Neuronal stem cell (in vitro differentiated cells): Measurements from ENCODE around the gene C10orf67.
A peak's percentile ranks its signal among the peaks of the same experiment; 100 is the strongest.

Experiments used
- DNase-seq: peaks from one replicate; pipeline ENCODE4 v3.0.0-alpha.2; 2013; ENCODE audit warnings: low spot score
- H2AFZ ChIP-seq: one replicate; pipeline ENCODE4 v1.6.1; 2013; ENCODE audit warnings: mild to moderate bottlenecking, low read length, inconsistent platforms
- H2AK5ac ChIP-seq: 2 replicates; pipeline ENCODE4 v1.6.1; 2013; ENCODE audit warnings: low read depth, mild to moderate bottlenecking, inconsistent platforms, low read length, moderate library complexity, mixed read lengths
- H2BK120ac ChIP-seq: 2 replicates; pipeline ENCODE4 v1.6.1; 2013; ENCODE audit warnings: low read depth, mild to moderate bottlenecking, inconsistent platforms, low read length, moderate library complexity, mixed read lengths
- H2BK12ac ChIP-seq: one replicate; pipeline ENCODE4 v1.6.1; 2013; ENCODE audit warnings: low read length, inconsistent platforms
- H2BK15ac ChIP-seq: 2 replicates; pipeline ENCODE4 v1.6.1; 2013; ENCODE audit warnings: mild to moderate bottlenecking, low read length, inconsistent platforms, mixed read lengths
- H2BK5ac ChIP-seq: one replicate; pipeline ENCODE4 v1.6.1; 2013; ENCODE audit warnings: inconsistent platforms, mild to moderate bottlenecking, low read length, moderate library complexity
- H3K14ac ChIP-seq: one replicate; pipeline ENCODE4 v1.6.1; 2013; ENCODE audit warnings: low read length, inconsistent platforms
- H3K18ac ChIP-seq: 2 replicates; pipeline ENCODE4 v1.6.1; 2013; ENCODE audit warnings: low read length, inconsistent platforms
- H3K23ac ChIP-seq: 2 replicates; pipeline ENCODE4 v1.6.1; 2013; ENCODE audit warnings: low read depth, mild to moderate bottlenecking, mixed read lengths, low read length, inconsistent platforms; ENCODE audit not compliant: poor library complexity
- H3K27ac ChIP-seq: replicated peaks from 3 replicates; pipeline ENCODE4 v1.5.1; 2013; ENCODE audit warnings: low read length, inconsistent platforms
- H3K27me3 ChIP-seq, 3 experiments: 2 replicates each; pipeline ENCODE4 v1.6.1; 2013; ENCODE audit warnings: low read length in 3 of 3, mild to moderate bottlenecking in 2 of 3, inconsistent platforms in 1 of 3, low read depth in 1 of 3, mixed read lengths in 1 of 3, moderate library complexity in 1 of 3; ENCODE audit not compliant: control insufficient read depth in 3 of 3, insufficient read depth in 3 of 3
- H3K36me3 ChIP-seq, 2 donors: replicated peaks in 1 of 2; 2 replicates each; pipeline ENCODE4 v1.6.1; 2013; ENCODE audit warnings: low read length in 2 of 2; ENCODE audit not compliant: control insufficient read depth in 2 of 2, insufficient read depth in 2 of 2
- H3K4ac ChIP-seq: 2 replicates; pipeline ENCODE4 v1.6.1; 2013; ENCODE audit warnings: inconsistent platforms, mild to moderate bottlenecking, low read length, moderate library complexity
- H3K4me1 ChIP-seq, 2 donors: 1 replicate in 1 of 2; 2 replicates in 1 of 2; pipeline ENCODE4 v1.6.1; 2013; ENCODE audit warnings: low read length in 2 of 2, low read depth in 1 of 2; ENCODE audit not compliant: control insufficient read depth in 2 of 2, insufficient read depth in 1 of 2
- H3K4me2 ChIP-seq: one replicate; pipeline ENCODE4 v1.6.1; 2013; ENCODE audit warnings: mild to moderate bottlenecking, low read length, inconsistent platforms; ENCODE audit not compliant: insufficient read depth, poor library complexity, severe bottlenecking
- H3K4me3 ChIP-seq, 2 donors: 2 replicates each; pipeline ENCODE4 v1.5.1; 2013; ENCODE audit warnings: low read length in 2 of 2, mild to moderate bottlenecking in 2 of 2, inconsistent platforms in 1 of 2, moderate library complexity in 1 of 2
- H3K79me1 ChIP-seq: one replicate; pipeline ENCODE4 v1.6.1; 2013; ENCODE audit warnings: low read depth, mild to moderate bottlenecking, inconsistent platforms, low read length, moderate library complexity
- H3K9ac ChIP-seq: one replicate; pipeline ENCODE4 v1.6.1; 2013; ENCODE audit warnings: mild to moderate bottlenecking, low read depth, low read length, inconsistent platforms; ENCODE audit not compliant: poor library complexity
- H3K9me3 ChIP-seq, 2 donors: replicated peaks in 1 of 2; 2 replicates each; pipeline versions ENCODE3 to v1.6.1; 2013; ENCODE audit warnings: low read length in 2 of 2, mild to moderate bottlenecking in 2 of 2, inconsistent platforms in 1 of 2, low read depth in 1 of 2, mixed read lengths in 1 of 2, moderate library complexity in 1 of 2; ENCODE audit not compliant: control insufficient read depth in 2 of 2, insufficient read depth in 1 of 2
- H4K8ac ChIP-seq: one replicate; pipeline ENCODE4 v1.6.1; 2013; ENCODE audit warnings: low read depth, mild to moderate bottlenecking, inconsistent platforms, low read length, moderate library complexity
- H4K91ac ChIP-seq: one replicate; pipeline ENCODE4 v1.6.1; 2013; ENCODE audit warnings: low read length, low read depth, mild to moderate bottlenecking, inconsistent platforms; ENCODE audit not compliant: poor library complexity
- WGBS, 2 donors: extraction: QIAGEN DNeasy Blood & Tissue Kit; methylation state at CpG; one replicate each; pipeline ENCODE4 v1.1.7; 2013; ENCODE audit warnings: missing lambda C conversion rate in 2 of 2, mixed read lengths in 1 of 2; ENCODE audit not compliant: insufficient read length in 2 of 2, insufficient replicate concordance in 1 of 2; ENCODE audit errors: extremely low coverage in 2 of 2; 5-methylcytosine and 5-hydroxymethylcytosine counted together

Gene C10orf67

DNA sequence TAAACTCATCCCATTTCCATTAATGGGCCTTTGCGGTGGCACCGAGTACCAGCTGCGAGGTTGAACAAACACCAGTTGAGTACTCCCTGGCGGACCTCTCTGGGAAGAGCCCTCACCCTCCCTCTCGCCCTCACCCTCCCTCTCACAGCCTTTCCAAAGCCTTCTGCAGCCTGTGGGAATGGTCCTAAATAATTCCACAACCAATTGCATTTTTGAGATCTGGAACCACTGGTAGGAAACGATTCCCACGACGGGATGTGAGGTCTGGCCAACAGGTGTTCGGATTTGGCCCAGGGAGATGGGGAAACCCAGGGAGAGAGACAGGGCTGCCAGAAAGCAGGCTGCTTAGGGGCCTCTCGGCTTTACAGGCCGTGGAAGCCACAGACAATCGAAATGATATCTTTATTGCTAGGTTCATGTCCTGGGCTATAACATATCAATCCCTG, 147.2 kb downstream of the C10orf67 start:
- Histone ChIP-seq H3K79me1 (no peaks in the 10 kb centered on the region), H2BK12ac (no peak overlapping the region), H3K4me3 (no peak overlapping the region), H3K27me3 (peaks cover 46 to 99% (median 97%) of the 10 kb centered on the region in 3 experiments), H3K36me3 (no peaks in the 10 kb centered on the region), H4K8ac (no peak overlapping the region), H3K4ac (no peak overlapping the region), H3K9me3 (no peaks in the 10 kb centered on the region), H3K18ac (no peak overlapping the region), H3K23ac (no peak overlapping the region), H3K4me2 (no peak overlapping the region), H4K91ac (no peak overlapping the region), H3K27ac (no peak overlapping the region), H2BK15ac (no peak overlapping the region), H3K4me1 (peaks cover 0 to 2% of the 10 kb centered on the region in 2 donors), H3K9ac (no peak overlapping the region), H2AK5ac (no peak overlapping the region), H2AFZ (no peak overlapping the region), H2BK120ac (no peak overlapping the region), H3K14ac (no peak overlapping the region), H2BK5ac (no peak overlapping the region)
- WGBS, 2 donors = no CpG with 5 or more reads among the region's 12 CpGs
- no peak for DNase-seq

- H2BK12ac ChIP-seq = no peak overlapping the region
- H3K4me2 ChIP-seq = no peak overlapping the region
- H4K91ac ChIP-seq = no peak overlapping the region
- peaks cover 0 to 2% of the 10 kb centered on the region in 2 donors for H3K4me1 ChIP-seq
- no peaks in the 10 kb centered on the region for H3K36me3 ChIP-seq
- no peak overlapping the region for H2BK15ac ChIP-seq
- H2AFZ ChIP-seq = no peak overlapping the region
- no peaks in the 10 kb centered on the region for H3K79me1 ChIP-seq
- no peak overlapping the region for H3K18ac ChIP-seq
- no peak overlapping the region for H3K4ac ChIP-seq
- H3K4me3 ChIP-seq = no peak overlapping the region
- no peak overlapping the region for H4K8ac ChIP-seq
- H2BK5ac ChIP-seq = no peak overlapping the region
- H3K14ac ChIP-seq = no peak overlapping the region
- no peak overlapping the region for H3K9ac ChIP-seq
- no peak overlapping the region for H3K23ac ChIP-seq
- no peak overlapping the region for H3K27ac ChIP-seq
- H3K9me3 ChIP-seq = no peaks in the 10 kb centered on the region
- no peak overlapping the region for H2AK5ac ChIP-seq
- DNase-seq = no peak
- WGBS, 2 donors = no CpG with 5 or more reads among the region's 3 CpGs
- no peak overlapping the region for H2BK120ac ChIP-seq
- H3K27me3 ChIP-seq = peaks cover 46 to 97% (median 96%) of the 10 kb centered on the region in 3 experiments
Measured at GRCh38 chr10:23196915-23197314, 147.7 kb downstream of the C10orf67 start.

DNA sequence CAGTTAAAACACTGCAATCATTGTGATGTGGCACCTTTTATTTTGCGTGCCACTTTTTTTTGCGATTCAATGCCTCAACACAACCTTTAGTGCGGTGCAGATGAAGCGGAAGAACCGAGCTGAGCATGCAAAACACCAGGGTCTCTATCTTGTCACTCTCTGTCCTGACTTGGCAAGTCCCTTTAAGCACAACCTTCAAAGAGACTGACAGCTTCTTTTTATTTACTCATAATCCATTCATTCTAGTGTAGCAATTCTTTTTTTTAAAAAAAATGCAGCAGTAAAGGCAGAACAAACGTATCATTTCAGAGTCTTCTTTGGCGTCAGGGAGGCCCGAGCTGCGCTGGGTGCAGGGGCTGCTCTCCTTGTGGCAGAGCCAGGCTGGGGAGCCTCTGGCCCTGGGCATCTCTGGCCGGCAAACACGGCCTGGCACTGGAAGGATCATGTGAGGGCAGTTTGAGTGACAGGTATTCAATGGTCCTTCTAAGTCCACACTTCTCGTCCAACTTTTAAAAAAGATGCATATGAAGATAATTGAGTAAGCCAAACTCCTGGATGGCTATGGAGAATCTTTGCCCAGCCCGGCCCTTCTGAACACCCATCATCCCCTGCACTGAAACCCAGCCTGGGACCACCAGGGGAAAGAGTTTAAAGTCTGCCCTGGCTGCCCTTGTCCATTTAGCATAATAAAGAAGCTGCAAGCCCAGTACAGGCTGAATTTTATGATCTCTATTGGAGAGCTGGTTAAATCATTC, 148.6 kb downstream of the C10orf67 start:
- no peak overlapping the region for H3K9ac ChIP-seq
- H3K4ac ChIP-seq = no peak overlapping the region
- no peak overlapping the region for H4K91ac ChIP-seq
- no peak overlapping the region for H3K4me3 ChIP-seq
- no peaks in the 10 kb centered on the region for H3K36me3 ChIP-seq
- no peak overlapping the region for H3K4me2 ChIP-seq
- H2AK5ac ChIP-seq = no peak overlapping the region
- H2BK15ac ChIP-seq = no peak overlapping the region
- no peak overlapping the region for H2AFZ ChIP-seq
- H2BK120ac ChIP-seq = no peak overlapping the region
- no peak overlapping the region for H3K23ac ChIP-seq
- no peak overlapping the region for H3K14ac ChIP-seq
- no peak overlapping the region for H4K8ac ChIP-seq
- H3K79me1 ChIP-seq = no peaks in the 10 kb centered on the region
- no peak for DNase-seq
- no peak overlapping the region for H3K27ac ChIP-seq
- H3K4me1 ChIP-seq = peaks cover 0 to 6% of the 10 kb centered on the region in 2 donors
- H3K27me3 ChIP-seq = peaks cover 53 to 99% (median 96%) of the 10 kb centered on the region in 3 experiments
- H3K9me3 ChIP-seq = no peaks in the 10 kb centered on the region
- no CpG with 5 or more reads among the region's 13 CpGs for WGBS, 2 donors
- H3K18ac ChIP-seq = no peak overlapping the region
- no peak overlapping the region for H2BK12ac ChIP-seq
- H2BK5ac ChIP-seq = no peak overlapping the region

DNA sequence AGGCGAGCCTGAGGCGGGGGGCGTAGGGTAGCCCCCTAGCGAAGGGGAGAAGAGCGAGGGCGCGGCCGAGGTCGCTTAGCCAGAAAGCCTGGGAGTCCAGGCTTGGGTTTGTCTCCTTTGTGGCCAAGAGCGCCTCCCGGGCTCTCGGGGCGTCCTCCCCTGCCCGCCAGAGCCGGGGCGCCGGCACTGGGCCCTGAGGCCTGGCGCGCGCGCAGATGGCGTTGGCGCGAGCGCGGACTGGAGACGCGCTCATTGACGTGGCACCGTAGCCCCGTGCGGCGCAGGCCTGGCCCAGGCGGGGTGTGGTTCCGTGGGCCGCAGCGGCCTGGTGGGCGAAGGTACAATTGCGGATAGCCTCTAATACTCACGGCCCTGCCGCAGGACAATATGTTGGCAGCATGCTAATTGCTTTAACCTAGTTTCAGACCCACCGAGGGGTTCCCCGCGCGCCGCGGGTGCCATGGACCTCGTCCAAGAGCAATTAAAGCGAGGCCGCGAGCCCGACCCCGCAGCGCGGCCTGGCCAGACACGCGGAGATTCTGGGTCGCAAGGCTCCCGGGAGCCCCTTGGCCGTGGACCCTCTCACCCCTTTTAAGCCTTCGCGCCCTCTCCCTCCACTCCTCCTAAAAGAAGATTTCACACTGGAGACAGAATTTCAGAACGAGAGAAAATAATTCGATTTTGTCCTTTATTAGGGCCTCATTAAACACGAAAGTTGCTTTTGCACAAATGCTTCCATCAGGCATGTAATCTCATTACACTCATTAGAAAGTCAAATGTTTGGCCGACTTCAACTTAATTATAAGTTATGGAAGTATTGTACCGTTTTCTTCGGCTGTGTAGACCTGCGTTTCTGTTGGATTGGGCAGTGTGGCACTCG, 149.4 kb downstream of the C10orf67 start:
- H2BK5ac ChIP-seq = no peak overlapping the region
- no CpG with 5 or more reads among the region's 70 CpGs for WGBS, 2 donors
- no peak overlapping the region for H3K27ac ChIP-seq
- H2AK5ac ChIP-seq = no peak overlapping the region
- peak overlapping the region; percentile 23 for H3K4me2 ChIP-seq
- H2BK120ac ChIP-seq = no peak overlapping the region
- H2BK15ac ChIP-seq = no peak overlapping the region
- peak overlapping the region; percentile 56 for H2AFZ ChIP-seq
- peaks cover 0 to 8% of the 10 kb centered on the region in 2 donors for H3K4me1 ChIP-seq
- H3K27me3 ChIP-seq = peaks cover 51 to 99% (median 96%) of the 10 kb centered on the region in 3 experiments
- H4K91ac ChIP-seq = no peak overlapping the region
- H3K18ac ChIP-seq = peak overlapping the region; percentile 49
- H3K79me1 ChIP-seq = no peaks in the 10 kb centered on the region
- H3K36me3 ChIP-seq = no peaks in the 10 kb centered on the region
- no peak overlapping the region for H3K23ac ChIP-seq
- H3K9ac ChIP-seq = no peak overlapping the region
- no peak overlapping the region for H2BK12ac ChIP-seq
- H4K8ac ChIP-seq = no peak overlapping the region
- DNase-seq = no peak
- H3K4me3 ChIP-seq = no peak overlapping the region
- no peak overlapping the region for H3K4ac ChIP-seq
- no peak overlapping the region for H3K14ac ChIP-seq
- no peaks in the 10 kb centered on the region for H3K9me3 ChIP-seq
